K562 (cell line): ENCODE results near the gene CLCNKB. TPM values are rescaled to one million over a fixed set of nuclear protein-coding genes. Genes with fewer than 3 reads are reported as not detected.

Experiments
- BCOR ChIP-seq: fragments of 450-650 bp; IDR thresholded peaks from 2 replicates; pipeline ENCODE4 v1.6.1; 2016
- CBFA2T2 ChIP-seq: fragments of 450-650 bp; conservative IDR thresholded peaks from 2 replicates; pipeline ENCODE4 v1.6.1; 2017; ENCODE audit warnings: mild to moderate bottlenecking
- CXXC5 ChIP-seq: fragments of 250-450 bp; sonication (Bioruptor Pico); IDR thresholded peaks from 2 replicates; pipeline ENCODE4 v1.8.0; 2022; ENCODE audit warnings: inconsistent platforms, mild to moderate bottlenecking, moderate library complexity
- HIVEP1 ChIP-seq: fragments of 250-450 bp; sonication (Bioruptor Pico); IDR thresholded peaks from 2 replicates; pipeline ENCODE4 v1.4.0; 2020; ENCODE audit warnings: mild to moderate bottlenecking
- ILF3 ChIP-seq: fragments of 450-650 bp; IDR thresholded peaks from 2 replicates; pipeline ENCODE4 v1.6.1; 2018; ENCODE audit warnings: antibody characterized with exemption, mild to moderate bottlenecking, moderate library complexity, borderline replicate concordance
- LARP7 ChIP-seq: fragments of 450-650 bp; IDR thresholded peaks from 2 replicates; pipeline ENCODE4 v1.6.1; 2016
- MAFG ChIP-seq: fragments of 450-650 bp; conservative IDR thresholded peaks from 2 replicates; pipeline ENCODE4 v1.6.1; 2016; ENCODE audit warnings: missing genetic modification characterization, missing compliant biosample characterization
- MTA3 ChIP-seq: fragments of 450-650 bp; formaldehyde crosslinking; IDR thresholded peaks from 2 replicates; pipeline ENCODE4 v1.6.1; 2017; ENCODE audit warnings: mild to moderate bottlenecking, borderline replicate concordance
- NFATC3 ChIP-seq: fragments of 450-650 bp; IDR thresholded peaks from 2 replicates; pipeline ENCODE4 v1.6.1; 2017; ENCODE audit warnings: mild to moderate bottlenecking
- NUFIP1 ChIP-seq: fragments of 450-650 bp; IDR thresholded peaks from 2 replicates; pipeline ENCODE4 v1.6.1; 2018; ENCODE audit not compliant: partially characterized antibody
- RBM25 ChIP-seq: fragments of 200-400 bp; formaldehyde crosslinking; IDR thresholded peaks from 2 replicates; pipeline ENCODE4 v1.6.1; 2018; ENCODE audit warnings: low read length, low read depth, moderate library complexity; ENCODE audit not compliant: severe bottlenecking
- RCOR1 ChIP-seq, 2 experiments: IDR thresholded peaks; 2 replicates each; pipeline ENCODE4 v1.6.1; 2012; ENCODE audit warnings: low read depth in 2 of 2, low read length in 2 of 2, borderline replicate concordance in 1 of 2, improper control_type of control experiment in 1 of 2
- SMARCA4 ChIP-seq: fragments of 450-650 bp; IDR thresholded peaks from 2 replicates; pipeline ENCODE4 v1.6.1; 2016
- SMARCA5 ChIP-seq: fragments of 450-650 bp; IDR thresholded peaks from 2 replicates; pipeline ENCODE4 v1.6.1; 2016
- SMARCC2 ChIP-seq: fragments of 450-650 bp; IDR thresholded peaks from 2 replicates; pipeline ENCODE4 v1.6.1; 2017; ENCODE audit warnings: antibody characterized with exemption, moderate library complexity, mild to moderate bottlenecking, low read depth
- SNIP1 ChIP-seq: fragments of 450-650 bp; IDR thresholded peaks from 2 replicates; pipeline ENCODE4 v1.7.1; 2017; ENCODE audit warnings: low read depth, mild to moderate bottlenecking
- ZNF143 ChIP-seq: sonication (generic); formaldehyde crosslinking; IDR thresholded peaks from 2 replicates; pipeline ENCODE4 v1.9.0; 2022; ENCODE audit warnings: mild to moderate bottlenecking, missing genetic modification reagents
- ZNF282 ChIP-seq: sonication (generic); formaldehyde crosslinking; IDR thresholded peaks from 2 replicates; pipeline ENCODE4 v1.8.1; 2023; ENCODE audit warnings: missing genetic modification reagents
- ZNF311 ChIP-seq: fragments of 250-450 bp; sonication (Bioruptor Pico); IDR thresholded peaks from 2 replicates; pipeline ENCODE4 v1.4.0; 2020; ENCODE audit warnings: mild to moderate bottlenecking, moderate library complexity
- ZNF561 ChIP-seq: fragments of 450-650 bp; formaldehyde crosslinking; conservative IDR thresholded peaks from 2 replicates; pipeline ENCODE4 v1.4.0; 2020; ENCODE audit warnings: mild to moderate bottlenecking, moderate library complexity
- polyA plus RNA-seq, 8 experiments: library from polyadenylated mRNA; depleted of rRNA in 4 of 8; stranded (reverse) in 5 of 8; unstranded in 3 of 8; fragments of >200 nt; fragmentation: Nextera tagmentation in 2 of 8; fragmentation: Illumina TruSeq in 1 of 8; extraction: Ambion mirVana in 2 of 8; extraction: Trizol in 1 of 8; gene quantifications; 2 replicates each; pipeline versions ENCODE4 v1.2.1 to v1.2.3, GENCODE V29; 2011 to 2014; ENCODE audit warnings: inconsistent platforms in 1 of 8, missing spikeins in 1 of 8
- total RNA-seq, 7 experiments: library from RNA; depleted of rRNA in 6 of 7; stranded (reverse); fragments of >200 nt in 6 of 7; fragmentation: Illumina TruSeq in 2 of 7; extraction: Trizol in 2 of 7; gene quantifications; 2 replicates each; pipeline versions ENCODE4 v1.2.1 to v1.2.3, GENCODE V29; 2011 to 2021; ENCODE audit warnings: low replicate concordance in 1 of 7
- TF ChIP-seq, protein P1 (sequence below): sonication (generic); formaldehyde crosslinking; IDR thresholded peaks from 2 replicates; pipeline ENCODE4 v1.4.0; 2020; ENCODE audit warnings: mild to moderate bottlenecking, missing genetic modification reagents
- TF ChIP-seq, protein P2 (sequence below): fragments of 250-450 bp; sonication (Bioruptor Pico); IDR thresholded peaks from 2 replicates; pipeline ENCODE4 v1.4.0; 2020; ENCODE audit warnings: mild to moderate bottlenecking, moderate library complexity

Gene CLCNKB
- total and polyA plus RNA-seq, 9 of the 15 experiments (the other 6 are each of a cell fraction or from before 2014, with no cell fraction given): 0.08 to 1.7 (median 0.64) TPM

GRCh38 chr1:16068356-16069270 is 25.0 kb downstream of the CLCNKB start (continued):
- TF ChIP-seq, protein P1, sequence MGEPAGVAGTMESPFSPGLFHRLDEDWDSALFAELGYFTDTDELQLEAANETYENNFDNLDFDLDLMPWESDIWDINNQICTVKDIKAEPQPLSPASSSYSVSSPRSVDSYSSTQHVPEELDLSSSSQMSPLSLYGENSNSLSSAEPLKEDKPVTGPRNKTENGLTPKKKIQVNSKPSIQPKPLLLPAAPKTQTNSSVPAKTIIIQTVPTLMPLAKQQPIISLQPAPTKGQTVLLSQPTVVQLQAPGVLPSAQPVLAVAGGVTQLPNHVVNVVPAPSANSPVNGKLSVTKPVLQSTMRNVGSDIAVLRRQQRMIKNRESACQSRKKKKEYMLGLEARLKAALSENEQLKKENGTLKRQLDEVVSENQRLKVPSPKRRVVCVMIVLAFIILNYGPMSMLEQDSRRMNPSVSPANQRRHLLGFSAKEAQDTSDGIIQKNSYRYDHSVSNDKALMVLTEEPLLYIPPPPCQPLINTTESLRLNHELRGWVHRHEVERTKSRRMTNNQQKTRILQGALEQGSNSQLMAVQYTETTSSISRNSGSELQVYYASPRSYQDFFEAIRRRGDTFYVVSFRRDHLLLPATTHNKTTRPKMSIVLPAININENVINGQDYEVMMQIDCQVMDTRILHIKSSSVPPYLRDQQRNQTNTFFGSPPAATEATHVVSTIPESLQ: no peak
- 0 out of 4 replicates have a peak, but pooled peaks of 1 of the 2 experiments have one; percentile 25 for TF ChIP-seq RCOR1 (IDR thresholded peaks at IDR 0.05; ENCODE audit: borderline replicate concordance in 1 of 2, low read depth in 2 of 2, low read length in 2 of 2)
- TF ChIP-seq ZNF143 (CRISPR knock-in tag): no peak
- TF ChIP-seq, protein P2, sequence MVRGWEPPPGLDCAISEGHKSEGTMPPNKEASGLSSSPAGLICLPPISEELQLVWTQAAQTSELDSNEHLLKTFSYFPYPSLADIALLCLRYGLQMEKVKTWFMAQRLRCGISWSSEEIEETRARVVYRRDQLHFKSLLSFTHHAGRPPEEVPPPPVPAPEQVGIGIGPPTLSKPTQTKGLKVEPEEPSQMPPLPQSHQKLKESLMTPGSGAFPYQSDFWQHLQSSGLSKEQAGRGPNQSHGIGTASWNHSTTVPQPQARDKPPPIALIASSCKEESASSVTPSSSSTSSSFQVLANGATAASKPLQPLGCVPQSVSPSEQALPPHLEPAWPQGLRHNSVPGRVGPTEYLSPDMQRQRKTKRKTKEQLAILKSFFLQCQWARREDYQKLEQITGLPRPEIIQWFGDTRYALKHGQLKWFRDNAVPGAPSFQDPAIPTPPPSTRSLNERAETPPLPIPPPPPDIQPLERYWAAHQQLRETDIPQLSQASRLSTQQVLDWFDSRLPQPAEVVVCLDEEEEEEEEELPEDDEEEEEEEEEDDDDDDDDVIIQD (CRISPR knock-in tag): no peak
- no peak for TF ChIP-seq LARP7
- TF ChIP-seq SMARCC2: no peak
- no peak for TF ChIP-seq SNIP1
- no peak for TF ChIP-seq CXXC5
- TF ChIP-seq RBM25: peak; percentile 95
- TF ChIP-seq NFATC3: no peak
- TF ChIP-seq SMARCA5: peak; percentile 70; the same call in 1 of the 2 replicates
- TF ChIP-seq NUFIP1: no peak
- peak; percentile 90 for TF ChIP-seq BCOR
- TF ChIP-seq ILF3: no peak
- no peak for TF ChIP-seq ZNF561 (CRISPR knock-in tag)
- TF ChIP-seq SMARCA4: no peak
- no peak for TF ChIP-seq ZNF311
- no peak for TF ChIP-seq HIVEP1 (CRISPR knock-in tag)
- no peak for TF ChIP-seq CBFA2T2
- no peak for TF ChIP-seq MAFG
- no peak for TF ChIP-seq MTA3
- 0 out of 2 replicates have a peak, but pooled peaks have one; percentile 46 for TF ChIP-seq ZNF282
- TF ChIP-seq, all 486 proteins: peak for 9
